GM06990 (cell line): ENCODE results near the gene LDAH.
"Not testable (repeated sequence)": the region's sequence is repeated elsewhere in the genome, so short reads cannot be mapped to it uniquely, and the experiment has no call there.

ENCODE experiments used
- DNase-seq: peaks from one replicate; pipeline ENCODE4 v3.0.0-alpha.2; 2011; ENCODE audit not compliant: insufficient read length; ENCODE audit errors: extremely low read depth
- H3K27me3 ChIP-seq: replicated peaks from 2 replicates; pipeline ENCODE4 v1.6.0; 2011; ENCODE audit warnings: low read length; ENCODE audit not compliant: control insufficient read depth, insufficient read depth
- H3K36me3 ChIP-seq: 2 replicates; pipeline ENCODE4 v1.5.1; 2011; ENCODE audit warnings: low read length; ENCODE audit not compliant: control insufficient read depth, insufficient read depth
- H3K4me3 ChIP-seq: replicated peaks from 2 replicates; pipeline ENCODE4 v1.5.1; 2011; ENCODE audit warnings: low read depth, mild to moderate bottlenecking, control low read depth, low read length
- CTCF ChIP-seq: IDR thresholded peaks from 2 replicates; pipeline ENCODE4 v1.5.1; 2011; ENCODE audit warnings: low read length, control low read depth, mild to moderate bottlenecking, inconsistent platforms; ENCODE audit not compliant: insufficient read depth, poor library complexity, severe bottlenecking

The LDAH gene

DNA sequence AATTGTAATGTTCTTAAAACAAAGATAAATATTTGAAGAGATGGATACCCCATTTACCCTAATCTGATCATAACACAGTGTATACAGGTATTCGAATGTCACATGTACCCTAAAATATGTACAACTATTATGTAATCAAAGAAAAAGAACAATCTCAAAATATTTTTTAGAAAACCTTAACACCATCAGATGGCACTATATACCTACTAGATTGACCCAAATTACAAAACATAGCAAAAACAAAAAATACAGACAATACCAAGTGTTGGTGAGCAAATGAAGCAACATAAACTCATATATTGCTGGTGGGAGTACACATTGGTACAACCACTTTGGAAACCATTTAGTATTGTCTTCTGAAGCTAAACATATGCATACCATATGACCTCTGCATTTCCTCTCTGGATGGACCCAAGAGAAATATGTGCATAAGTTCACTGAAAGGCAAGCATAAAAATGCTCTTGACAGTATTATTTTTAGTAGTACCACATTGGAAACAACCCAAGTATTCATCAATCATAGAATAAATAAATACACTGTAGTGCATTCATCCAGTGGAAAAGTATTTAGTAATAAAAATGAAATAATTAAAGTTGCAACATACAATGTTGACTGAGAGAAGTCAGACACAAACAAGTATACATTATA lies 100.2 kb downstream of the LDAH start:
- Histone ChIP-seq H3K4me3 (no peak overlapping the region), H3K27me3 (no peaks in the 10 kb centered on the region), H3K36me3 (peaks cover 2% of the 10 kb centered on the region)
- no peak for TF ChIP-seq CTCF
- DNase-seq = no peak

DNA sequence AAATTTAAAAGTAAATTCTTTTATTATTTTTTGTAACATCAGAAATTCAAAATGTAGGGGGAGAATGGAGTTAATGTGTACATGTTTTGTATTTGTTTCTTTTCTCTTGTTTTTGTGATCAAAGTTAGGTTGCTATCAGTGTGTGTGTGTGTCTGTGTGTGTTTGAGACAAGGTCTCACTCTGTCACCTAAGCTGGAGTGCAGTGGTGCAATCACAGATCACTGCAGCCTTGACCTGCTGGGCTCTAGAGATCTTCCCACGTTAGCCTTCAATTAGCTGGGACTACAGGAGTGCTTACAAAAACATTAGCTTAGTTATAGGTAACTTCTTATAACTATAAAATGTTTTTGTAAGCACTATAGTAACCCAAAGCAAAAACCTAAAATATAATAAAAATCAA lies 105.3 kb downstream of the LDAH start:
- Histone ChIP-seq H3K36me3 (no peaks in the 10 kb centered on the region), H3K27me3 (no peaks in the 10 kb centered on the region), H3K4me3 (no peak overlapping the region)
- DNase-seq = no peak
- TF ChIP-seq CTCF = no peak

- not testable (repeated sequence) for H3K4me3 ChIP-seq, H3K27me3 ChIP-seq, DNase-seq, H3K36me3 ChIP-seq
Observed at GRCh38 chr2:20716164-20716563, 106.7 kb downstream of the LDAH start.

DNA sequence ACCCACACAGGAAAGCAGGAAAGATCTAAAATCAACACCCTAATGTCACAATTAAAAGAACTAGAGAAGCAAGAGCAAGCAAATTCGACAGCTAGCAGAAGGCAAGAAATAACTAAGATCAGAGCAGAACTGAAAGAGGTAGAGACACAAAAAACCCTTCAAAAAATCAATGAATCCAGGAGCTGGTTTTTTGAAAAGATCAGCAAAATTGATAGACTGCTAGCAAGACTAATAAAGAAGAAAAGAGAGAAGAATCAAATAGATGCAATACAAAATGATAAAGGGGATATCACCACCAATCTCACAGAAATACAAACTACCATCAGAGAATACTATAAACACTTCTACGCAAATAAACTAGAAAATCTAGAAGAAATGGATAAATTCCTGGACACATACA lies 108.5 kb downstream of the LDAH start:
- DNase-seq, H3K4me3 ChIP-seq, H3K36me3 ChIP-seq, H3K27me3 ChIP-seq: not testable (repeated sequence)

DNA sequence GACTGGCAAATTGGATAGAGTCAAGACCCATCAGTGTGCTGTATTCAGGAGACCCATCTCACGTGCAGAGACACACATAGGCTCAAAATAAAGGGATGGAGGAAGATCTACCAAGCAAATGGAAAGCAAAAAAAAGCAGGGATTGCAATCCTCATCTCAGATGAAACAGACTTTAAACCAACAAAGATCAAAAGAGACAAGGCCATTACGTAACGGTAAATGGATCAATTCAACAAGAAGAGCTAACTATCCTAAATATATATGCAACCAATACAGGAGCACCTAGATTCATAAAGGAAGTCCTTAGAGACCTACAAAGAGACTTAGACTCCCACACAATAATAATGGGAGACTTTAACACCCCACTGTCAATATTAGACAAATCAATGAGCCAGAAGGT lies 109.3 kb downstream of the LDAH start:
- H3K36me3 ChIP-seq, DNase-seq, H3K27me3 ChIP-seq, H3K4me3 ChIP-seq: not testable (repeated sequence)

- H3K27me3 ChIP-seq, H3K36me3 ChIP-seq, H3K4me3 ChIP-seq, DNase-seq: not testable (repeated sequence)
Observed at GRCh38 chr2:20711641-20712040, 111.3 kb downstream of the LDAH start.

DNA sequence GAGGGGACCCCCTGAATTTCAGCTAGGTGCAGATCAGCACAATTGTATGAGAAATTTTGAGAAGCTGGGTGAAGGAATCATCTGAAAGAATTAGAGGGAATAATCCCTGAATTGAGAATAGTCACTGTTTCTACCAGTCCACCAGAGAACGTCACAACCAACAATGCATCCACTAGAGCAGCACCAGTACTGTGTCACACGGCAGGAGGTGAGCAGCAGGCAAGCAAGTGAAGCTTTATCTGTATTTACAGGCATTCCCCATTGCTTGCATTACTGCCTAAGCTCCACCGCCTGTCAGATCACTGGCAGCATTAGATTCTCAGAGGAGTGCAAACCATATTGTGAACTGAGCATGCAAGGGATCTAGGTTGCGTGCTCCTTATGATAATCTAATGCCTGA lies 115.3 kb downstream of the LDAH start:
- no peak for TF ChIP-seq CTCF
- no peak for DNase-seq
- Histone ChIP-seq H3K36me3 (no peaks in the 10 kb centered on the region), H3K4me3 (no peak overlapping the region), H3K27me3 (no peaks in the 10 kb centered on the region)

GRCh38 chr2:20706786-20707185 lies 116.1 kb downstream of the LDAH start:
- no peak for DNase-seq
- Histone ChIP-seq H3K27me3 (no peaks in the 10 kb centered on the region), H3K4me3 (no peak overlapping the region), H3K36me3 (no peaks in the 10 kb centered on the region)
- no peak for TF ChIP-seq CTCF
